Epithelial cell of proximal tubule (primary cell): Measurements from ENCODE around the gene BCAM. TPM values are rescaled to one million over a fixed set of nuclear protein-coding genes. Genes with fewer than 3 reads are reported as not detected.

Source experiments
- DNase-seq: peaks from one replicate; pipeline ENCODE4 v3.0.0-alpha.2; 2011; ENCODE audit warnings: low read depth
- H3K4me3 ChIP-seq: 2 replicates; pipeline ENCODE4 v1.5.1; 2011; ENCODE audit warnings: low read depth, mild to moderate bottlenecking, low read length
- CTCF ChIP-seq: conservative IDR thresholded peaks from 2 replicates; pipeline ENCODE4 v1.5.1; 2012; ENCODE audit warnings: low read depth, mild to moderate bottlenecking, low read length
- total RNA-seq: library from RNA; depleted of rRNA; stranded (reverse); fragments of >200 nt; gene quantifications from 2 replicates; pipeline ENCODE4 v1.2.3, GENCODE V29; 2015

The BCAM gene
- total RNA-seq, 1 donor from 2014 or later: 27.7 TPM

GRCh38 chr19:44839276-44839675 is 30.4 kb downstream of the BCAM start:
- DNase-seq: no peak
- no peak overlapping the region for H3K4me3 ChIP-seq
- TF ChIP-seq CTCF: no peak

DNA sequence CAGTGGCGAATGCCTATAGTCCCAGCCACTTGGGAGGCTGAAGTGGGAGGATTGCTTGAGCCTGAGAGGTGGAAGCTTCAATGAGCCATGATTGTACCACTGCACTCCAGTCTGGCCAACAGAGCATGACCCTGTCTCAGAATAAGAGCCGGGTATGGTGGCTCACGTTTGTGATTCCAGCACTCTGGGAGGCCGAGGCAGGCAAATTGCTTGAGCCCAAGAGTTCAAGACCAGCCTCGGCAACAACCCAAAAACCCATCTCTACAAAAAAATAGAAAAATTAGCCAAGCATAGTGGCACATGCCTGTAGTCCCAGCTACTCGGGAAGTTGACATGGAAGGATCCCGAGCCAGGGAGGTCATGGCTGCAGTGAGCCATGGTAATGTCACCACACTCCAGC is 31.9 kb downstream of the BCAM start:
- no peak for DNase-seq
- TF ChIP-seq CTCF: no peak
- no peak overlapping the region for H3K4me3 ChIP-seq

GRCh38 chr19:44841231-44841630 is 32.3 kb downstream of the BCAM start:
- no peak for TF ChIP-seq CTCF
- no peak overlapping the region for H3K4me3 ChIP-seq
- no peak for DNase-seq

DNA sequence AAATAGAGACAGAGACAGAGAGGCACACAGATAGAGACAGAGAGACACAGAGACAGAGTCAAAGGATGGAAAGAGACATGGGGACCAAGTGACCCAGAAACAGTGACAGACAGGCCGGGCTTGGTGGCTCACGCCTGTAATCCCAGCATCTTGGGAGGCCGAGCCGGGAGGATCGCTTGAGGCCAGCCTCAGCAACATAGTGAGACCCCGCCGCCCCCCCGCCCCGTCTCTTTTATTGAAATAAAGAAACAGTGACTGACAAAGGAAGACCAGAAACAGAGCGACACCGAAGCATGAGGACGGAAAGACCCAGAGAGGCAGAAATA is 36.3 kb downstream of the BCAM start:
- no peak for TF ChIP-seq CTCF
- no peak for DNase-seq
- H3K4me3 ChIP-seq: peak overlapping the region; percentile 70

DNA sequence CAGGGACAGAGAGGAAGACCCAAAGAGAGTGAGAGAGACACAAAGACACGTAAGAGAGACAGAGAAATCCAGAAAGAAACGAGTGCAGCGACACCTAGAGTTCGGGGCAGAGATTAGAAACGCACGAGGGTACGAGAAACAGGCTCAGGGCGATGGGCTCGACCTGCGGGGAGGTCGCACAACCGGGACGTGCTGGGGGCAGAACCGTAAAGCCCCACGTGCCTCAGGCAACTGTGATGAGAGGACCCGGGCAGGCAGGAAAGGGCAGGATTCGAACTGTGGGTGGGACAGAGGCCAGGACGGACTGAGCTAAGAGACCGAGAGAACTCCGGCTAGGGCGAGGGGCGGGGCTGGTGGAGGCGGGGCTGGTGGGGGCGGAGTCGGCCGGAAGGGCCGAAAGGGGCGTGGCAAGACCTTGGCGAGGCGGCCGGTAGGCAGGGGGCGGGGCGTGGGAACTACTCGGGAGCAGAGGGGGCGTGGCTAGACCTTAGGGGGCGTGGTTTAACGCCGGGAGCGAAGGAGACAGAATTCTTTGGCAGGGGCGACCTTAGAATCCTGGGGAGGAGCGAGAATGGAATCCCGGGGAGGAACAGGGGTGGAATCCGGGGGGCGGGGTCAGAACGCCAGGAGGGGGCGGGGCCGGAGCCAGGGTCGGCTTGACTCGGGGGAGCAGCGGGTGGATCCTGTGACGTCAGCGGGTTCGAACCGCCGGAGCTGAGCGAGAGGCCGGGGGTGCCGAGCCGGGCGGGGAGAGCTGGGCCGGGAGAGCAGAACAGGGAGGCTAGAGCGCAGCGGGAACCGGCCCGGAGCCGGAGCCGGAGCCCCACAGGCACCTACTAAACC is 36.9 kb downstream of the BCAM start, which contains the start of gene NECTIN2:
Gene NECTIN2, plus strand, starts transcription at position 686 of the 843 bp plus-strand sequence. CDS start 229 bp downstream, outside the sequence.
- TF ChIP-seq CTCF: peak; percentile 81
- DNase-seq: peak; percentile 81
- H3K4me3 ChIP-seq: peak within 1 kb of the TSS; percentile 99

DNA sequence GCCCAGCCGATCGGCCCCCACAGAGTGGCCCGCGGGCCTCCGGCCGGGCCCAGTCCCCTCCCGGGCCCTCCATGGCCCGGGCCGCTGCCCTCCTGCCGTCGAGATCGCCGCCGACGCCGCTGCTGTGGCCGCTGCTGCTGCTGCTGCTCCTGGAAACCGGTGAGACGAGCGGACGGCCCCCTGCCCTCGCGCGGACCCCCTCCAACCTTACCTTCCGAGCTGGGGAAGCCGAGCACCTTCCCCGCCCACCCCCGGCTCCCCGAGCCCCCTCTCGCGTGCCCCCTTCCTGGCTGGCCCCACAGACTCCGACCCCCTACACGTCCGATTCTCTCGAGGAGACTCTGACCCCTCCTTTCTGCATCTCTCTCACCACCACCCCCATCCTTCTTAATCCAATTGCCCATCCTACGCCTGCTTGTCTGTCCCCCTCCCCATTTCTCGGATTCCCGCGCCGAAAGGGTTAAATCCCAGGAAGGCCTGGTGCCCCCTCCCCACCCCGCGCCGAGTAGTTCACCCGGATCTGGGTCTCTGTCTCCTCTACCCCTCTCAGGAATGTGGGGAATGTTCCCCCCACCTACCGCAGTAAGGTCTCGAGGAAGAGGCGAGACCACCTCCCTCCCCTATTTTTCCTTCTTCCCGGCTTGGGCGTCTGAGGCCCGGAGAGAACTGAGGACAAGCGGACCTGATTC is 37.7 kb downstream of the BCAM start:
- DNase-seq: no peak
- peak overlapping the region; percentile 99 for H3K4me3 ChIP-seq
- TF ChIP-seq CTCF: no peak
